Transverse colon (tissue), 4 donors: Measurements from ENCODE around the gene FLAD1. TPM values are rescaled to one million over a fixed set of nuclear protein-coding genes. Genes with fewer than 3 reads are reported as not detected.

ENCODE experiments used
- DNase-seq: peaks from one replicate; pipeline ENCODE4 v3.0.0-alpha.2; 2019
- H3K27ac ChIP-seq, 4 donors: fragments of 200-600 bp; sonication (generic); 2 replicates each; pipeline ENCODE4 v1.5.1; 2016 to 2018; ENCODE audit warnings: inconsistent platforms in 4 of 4
- H3K27me3 ChIP-seq: fragments of 200-600 bp; sonication (generic); 2 replicates; pipeline ENCODE4 v1.5.1; 2017; ENCODE audit warnings: inconsistent platforms
- H3K36me3 ChIP-seq, 4 donors: fragments of 200-600 bp; sonication (generic); 2 replicates each; pipeline ENCODE4 v1.5.1; 2017 to 2019; ENCODE audit warnings: inconsistent platforms in 4 of 4
- H3K4me1 ChIP-seq, 4 donors: fragments of 200-600 bp; sonication (generic); 2 replicates each; pipeline ENCODE4 v1.5.1; 2017 to 2020; ENCODE audit warnings: inconsistent platforms in 4 of 4
- H3K4me3 ChIP-seq, 4 donors: fragments of 200-600 bp; sonication (generic); 1 replicate in 1 of 4; 2 replicates in 3 of 4; pipeline versions ENCODE4 v1.5.1 to v1.6.1; 2017 to 2019; ENCODE audit warnings: inconsistent platforms in 4 of 4
- H3K9me3 ChIP-seq, 2 donors: fragments of 200-600 bp; sonication (generic); 2 replicates each; pipeline ENCODE4 v1.5.1; 2017 to 2019; ENCODE audit warnings: inconsistent platforms in 2 of 2
- EP300 ChIP-seq: sonication (generic); formaldehyde crosslinking; IDR thresholded peaks from one replicate; pipeline ENCODE4 v1.6.1; 2017; ENCODE audit warnings: antibody characterized with exemption, low read depth
- POLR2A ChIP-seq: fragments of 450-650 bp; IDR thresholded peaks from one replicate; pipeline ENCODE4 v1.6.1; 2016; ENCODE audit warnings: antibody characterized with exemption, mild to moderate bottlenecking, moderate library complexity
- POLR2AphosphoS5 ChIP-seq, 3 donors: sonication (generic); formaldehyde crosslinking; IDR thresholded peaks; one replicate each; pipeline ENCODE4 v1.6.1; 2016; ENCODE audit warnings: antibody characterized with exemption in 3 of 3
- WGBS, 2 donors: methylation state at CpG; one replicate each; pipeline ENCODE4 v1.1.5; 2018; ENCODE audit warnings: low coverage in 1 of 2; 5-methylcytosine and 5-hydroxymethylcytosine counted together
- in situ Hi-C, 4 donors: fragments of 200-750 bp; cut with MboI; loops; one replicate each; pipeline versions ENCODE4 v1.15.0 to v1.15.1; 2017; ENCODE audit warnings: low sequenced_read_pairs in 3 of 4, low pct_ligation_motif_present in 1 of 4, low pct_unique_long_range_greater_than_20kb in 1 of 4
- intact Hi-C: fragments of 100-400 bp; cut with DNase I; formaldehyde crosslinking; loops from one replicate; pipeline ENCODE4 v1.15.1; 2023; ENCODE audit warnings: low total_unique reads
- total RNA-seq, 4 donors: library from RNA; depleted of rRNA; stranded (reverse); fragments of >200 nt; gene quantifications; one replicate each; pipeline ENCODE4 v1.1.0, GENCODE V29; 2016
- TF ChIP-seq, protein P1 (sequence below), 5 experiments: fragments of 200-600 bp in 3 of 5; fragments of 450-650 bp in 2 of 5; sonication (generic) in 3 of 5; IDR thresholded peaks; 1 replicate in 2 of 5; 2 replicates in 3 of 5; pipeline ENCODE4 v1.5.1; 2016 to 2017; ENCODE audit warnings: antibody characterized with exemption in 5 of 5, inconsistent platforms in 3 of 5, mild to moderate bottlenecking in 2 of 5, moderate library complexity in 1 of 5

FLAD1 gene
- total RNA-seq, 4 donors from 2014 or later, result 32.7 to 42.4 (median 36.0) TPM

DNA sequence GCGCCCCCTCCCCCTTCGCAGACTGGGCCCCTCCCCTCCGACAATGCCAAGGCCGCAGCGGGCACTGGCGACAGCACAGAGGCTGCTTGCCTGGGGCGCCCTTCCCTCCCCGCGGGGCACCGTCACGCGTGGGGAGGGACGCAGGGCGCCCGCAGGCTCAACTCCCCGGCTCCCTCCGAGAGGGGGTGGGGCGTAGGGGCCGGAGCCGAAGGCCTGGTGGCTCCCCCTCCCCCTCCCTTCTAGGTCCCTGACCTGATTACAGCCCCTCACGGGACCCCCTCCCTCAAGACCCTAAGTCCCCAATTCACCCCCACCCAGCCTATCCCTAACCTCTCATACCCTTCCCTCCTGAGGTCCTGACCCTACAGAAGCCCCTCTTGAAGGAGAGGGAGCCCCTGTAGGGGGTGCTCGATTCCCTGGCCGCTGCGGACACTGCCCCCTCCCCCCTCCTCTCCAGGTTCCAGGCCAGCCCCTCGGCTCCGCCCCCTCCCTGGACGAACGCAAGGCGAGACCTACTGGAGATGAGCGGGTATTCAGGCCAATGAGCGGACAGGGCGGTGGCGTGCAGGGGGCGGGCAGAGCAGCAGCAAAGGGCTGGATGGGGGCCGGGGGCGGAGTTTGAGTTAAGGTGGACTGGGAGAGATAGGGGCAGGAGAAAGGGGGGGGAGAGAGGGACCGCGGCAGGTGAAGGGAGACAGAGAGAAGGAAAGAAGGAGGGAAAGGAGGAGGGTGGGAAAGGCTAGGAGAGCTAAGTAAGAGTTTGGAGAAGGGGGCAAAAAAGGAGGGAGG lies 18.7 kb downstream of the FLAD1 start:
- peak; percentile 100 for DNase-seq
- Histone ChIP-seq H3K4me1 (peaks cover 38 to 48% (median 46%) of the 10 kb centered on the region in 4 donors), H3K4me3 (peak overlapping the region; percentile 66 to 90 (median 79)), H3K27me3 (no peaks in the 10 kb centered on the region), H3K9me3 (no peaks in the 10 kb centered on the region), H3K27ac (peak overlapping the region; percentile 96 to 100 (median 98)), H3K36me3 (no peaks in the 10 kb centered on the region)
- intact Hi-C loops (loop anchor here (5.0 kb wide), 1 partner anchor 35 kb away; no protein-coding TSS in a partner anchor), in situ Hi-C loops (no loop called here)
- WGBS, 2 donors, result 0 to 1% methylated on average over 1 to 33 of the region's 38 CpGs
- TF ChIP-seq, protein P1, sequence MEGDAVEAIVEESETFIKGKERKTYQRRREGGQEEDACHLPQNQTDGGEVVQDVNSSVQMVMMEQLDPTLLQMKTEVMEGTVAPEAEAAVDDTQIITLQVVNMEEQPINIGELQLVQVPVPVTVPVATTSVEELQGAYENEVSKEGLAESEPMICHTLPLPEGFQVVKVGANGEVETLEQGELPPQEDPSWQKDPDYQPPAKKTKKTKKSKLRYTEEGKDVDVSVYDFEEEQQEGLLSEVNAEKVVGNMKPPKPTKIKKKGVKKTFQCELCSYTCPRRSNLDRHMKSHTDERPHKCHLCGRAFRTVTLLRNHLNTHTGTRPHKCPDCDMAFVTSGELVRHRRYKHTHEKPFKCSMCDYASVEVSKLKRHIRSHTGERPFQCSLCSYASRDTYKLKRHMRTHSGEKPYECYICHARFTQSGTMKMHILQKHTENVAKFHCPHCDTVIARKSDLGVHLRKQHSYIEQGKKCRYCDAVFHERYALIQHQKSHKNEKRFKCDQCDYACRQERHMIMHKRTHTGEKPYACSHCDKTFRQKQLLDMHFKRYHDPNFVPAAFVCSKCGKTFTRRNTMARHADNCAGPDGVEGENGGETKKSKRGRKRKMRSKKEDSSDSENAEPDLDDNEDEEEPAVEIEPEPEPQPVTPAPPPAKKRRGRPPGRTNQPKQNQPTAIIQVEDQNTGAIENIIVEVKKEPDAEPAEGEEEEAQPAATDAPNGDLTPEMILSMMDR (IDR thresholded peaks at IDR 0.05), result peak in 4 of 5 experiments; percentile 23 to 46 (median 42)
- TF ChIP-seq POLR2AphosphoS5 (IDR thresholded peaks at IDR 0.05) (peak; percentile 77 to 89 (median 78)), POLR2A (peak; percentile 87), EP300 (no peak)

DNA sequence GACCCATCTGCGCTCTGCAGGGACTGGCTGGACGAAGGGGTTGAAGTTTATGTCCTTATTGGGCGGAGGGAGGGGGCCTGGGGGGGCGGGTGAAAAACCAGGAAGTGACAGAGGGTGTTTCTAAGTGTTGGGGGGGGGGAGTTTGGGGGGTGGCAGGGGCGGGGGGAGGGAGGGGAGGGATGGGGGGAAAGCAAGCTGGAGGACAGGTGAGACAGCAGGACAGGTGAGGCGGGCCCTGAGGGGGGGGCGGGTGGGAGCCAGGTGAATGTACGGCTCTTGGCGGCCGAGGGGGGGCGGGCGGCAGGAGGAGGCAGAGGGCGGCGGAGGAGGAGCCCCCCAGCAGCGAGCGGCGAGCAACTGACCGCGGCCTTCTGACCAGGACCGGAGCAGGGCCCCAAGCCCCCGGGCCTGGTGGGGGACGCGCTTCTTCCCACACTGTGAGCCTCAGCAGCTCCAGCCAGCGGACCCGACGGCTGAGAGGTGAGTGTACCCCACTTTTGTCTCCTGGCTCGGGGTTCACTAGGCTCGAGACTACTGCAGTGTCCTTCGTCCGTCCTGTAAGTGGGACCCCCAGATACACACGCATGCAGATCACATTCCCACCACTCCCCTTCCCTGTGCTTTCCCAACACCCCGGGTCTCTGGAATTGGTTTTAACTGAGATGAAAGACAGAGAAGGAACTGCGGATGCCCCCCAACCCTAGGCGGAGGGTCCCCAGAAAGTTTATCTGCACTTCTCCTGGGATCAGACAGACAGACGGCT lies 19.5 kb downstream of the FLAD1 start, which contains the start of gene ZBTB7B:
ZBTB7B (plus strand) TSS at position 339 of the 763 bp plus-strand sequence. CDS start 11,859 bp downstream, outside the sequence.
- H3K4me1 ChIP-seq, result peaks cover 44 to 56% (median 54%) of the 10 kb centered on the region in 4 donors
- peak within 1 kb of the TSS; percentile 66 to 97 (median 79) for H3K4me3 ChIP-seq
- H3K27me3 ChIP-seq, result no peaks in the 10 kb centered on the region
- WGBS, 2 donors, result 0% methylated on average over 4 to 23 of the region's 35 CpGs
- H3K27ac ChIP-seq, result peak within 1 kb of the TSS; percentile 96 to 100 (median 98)
- no peaks in the 10 kb centered on the region for H3K9me3 ChIP-seq
- no peaks in the 10 kb centered on the region for H3K36me3 ChIP-seq
- DNase-seq, result peak; percentile 54
- TF ChIP-seq EP300 (no peak), POLR2AphosphoS5 (IDR thresholded peaks at IDR 0.05) (peak in 1 of 3 donors; percentile 7), POLR2A (peak; percentile 57)
- TF ChIP-seq, protein P1 (IDR thresholded peaks at IDR 0.05), result peak in 1 of 5 experiments; percentile 9
- intact Hi-C loops, result loop anchor here (5.0 kb wide), 1 partner anchor 35 kb away; no protein-coding TSS in a partner anchor
- in situ Hi-C loops, result no loop called here

GRCh38 chr1:155003227-155003765 lies 20.2 kb downstream of the FLAD1 start:
- peak; percentile 43 for DNase-seq
- intact Hi-C loops (loop anchor here (5.0 kb wide), 1 partner anchor 36 kb away; no protein-coding TSS in a partner anchor), in situ Hi-C loops (no loop called here)
- Histone ChIP-seq H3K4me1 (peaks cover 44 to 62% (median 60%) of the 10 kb centered on the region in 4 donors), H3K36me3 (no peaks in the 10 kb centered on the region), H3K9me3 (no peaks in the 10 kb centered on the region), H3K27me3 (no peaks in the 10 kb centered on the region), H3K27ac (peak overlapping the region; percentile 96 to 100 (median 98)), H3K4me3 (peak overlapping the region; percentile 66 to 97 (median 79))
- TF ChIP-seq EP300 (no peak), POLR2A (peak; percentile 28)
- 0 to 7% methylated on average over 3 to 37 of the region's 37 CpGs for WGBS, 2 donors

- Histone ChIP-seq H3K36me3 (no peaks in the 10 kb centered on the region), H3K27ac (peak overlapping the region; percentile 96 to 100 (median 98)), H3K9me3 (no peaks in the 10 kb centered on the region), H3K27me3 (no peaks in the 10 kb centered on the region), H3K4me3 (peak overlapping the region; percentile 66 to 97 (median 79)), H3K4me1 (peaks cover 42 to 66% (median 59%) of the 10 kb centered on the region in 4 donors)
- peak in 1 of 3 donors; percentile 5 for TF ChIP-seq POLR2AphosphoS5 (IDR thresholded peaks at IDR 0.05)
- TF ChIP-seq, protein P1 (IDR thresholded peaks at IDR 0.05), result no peak
- no peak for TF ChIP-seq EP300
- no peak for TF ChIP-seq POLR2A
- in situ Hi-C loops, result no loop called here
- intact Hi-C loops, result loop anchor here (5.0 kb wide), 1 partner anchor 37 kb away; no protein-coding TSS in a partner anchor
- WGBS, 2 donors, result 0 to 1% methylated on average over 2 to 17 of the region's 34 CpGs
- DNase-seq, result peak; percentile 78
Measured at GRCh38 chr1:155003766-155004351, 20.7 kb downstream of the FLAD1 start.
